Renal cortical epithelial cell (primary cell): ENCODE data around the gene ZNF57. TPM values are rescaled to one million over a fixed set of nuclear protein-coding genes. Genes with fewer than 3 reads are reported as not detected.

Experiments
- DNase-seq: peaks from one replicate; pipeline ENCODE4 v3.0.0-alpha.2; 2011; ENCODE audit warnings: low read depth
- total RNA-seq: library from RNA; depleted of rRNA; stranded (reverse); fragments of >200 nt; gene quantifications from 2 replicates; pipeline ENCODE4 v1.2.3, GENCODE V29; 2014

ZNF57 gene
- total RNA-seq, 1 donor from 2014 or later = 10.6 TPM

GRCh38 chr19:2952953-2953481 lies 52.3 kb downstream of the ZNF57 start:
- peak; percentile 82 for DNase-seq

- no peak for DNase-seq
Measured at GRCh38 chr19:2957160-2957559, 56.4 kb downstream of the ZNF57 start.

- DNase-seq = no peak
Measured at GRCh38 chr19:2960120-2960519, 59.4 kb downstream of the ZNF57 start.

GRCh38 chr19:2962018-2962670 lies 61.4 kb downstream of the ZNF57 start:
- peak; percentile 78 for DNase-seq

GRCh38 chr19:2963122-2963521 lies 62.4 kb downstream of the ZNF57 start:
- no peak for DNase-seq

GRCh38 chr19:2963631-2964030 lies 62.9 kb downstream of the ZNF57 start:
- peak; percentile 70 for DNase-seq

- no peak for DNase-seq
Measured at GRCh38 chr19:2964874-2965273, 64.1 kb downstream of the ZNF57 start.

GRCh38 chr19:2967972-2968371 lies 67.2 kb downstream of the ZNF57 start:
- DNase-seq = no peak

Other genes starting within 250 kb of the ZNF57 start
- gene GNG7, start 198.2 kb upstream of the ZNF57 start, total RNA-seq = 1.8 TPM in 1 of 2 replicates, not detected in the other
- gene DIRAS1, start 179.6 kb upstream of the ZNF57 start, total RNA-seq = 0.15 TPM in 1 of 2 replicates, not detected in the other
- gene SLC39A3, start 160.9 kb upstream of the ZNF57 start, total RNA-seq = 30.8 and 31.6 TPM in 2 replicates
- gene SGTA, start 117.7 kb upstream of the ZNF57 start, total RNA-seq = 34.4 and 47.2 TPM in 2 replicates
- 73.8 and 80.8 TPM in 2 replicates for gene THOP1, start 115.4 kb upstream of the ZNF57 start, total RNA-seq
- gene ZNF554, start 81.1 kb upstream of the ZNF57 start, total RNA-seq = 3.3 and 7.7 TPM in 2 replicates
- 8.7 and 18.3 TPM in 2 replicates for gene ZNF555, start 59.5 kb upstream of the ZNF57 start, total RNA-seq
- gene ZNF556, start 33.6 kb upstream of the ZNF57 start, total RNA-seq = 0.94 and 1.0 TPM in 2 replicates
- gene ZNF77, start 44.0 kb downstream of the ZNF57 start, total RNA-seq = 3.3 and 7.0 TPM in 2 replicates
- gene TLE6, start 76.6 kb downstream of the ZNF57 start, total RNA-seq = 0.69 and 1.6 TPM in 2 replicates
- 15.0 and 15.8 TPM in 2 replicates for gene TLE2, start 128.4 kb downstream of the ZNF57 start, total RNA-seq
- gene TLE5, start 161.6 kb downstream of the ZNF57 start, total RNA-seq = 83.2 and 170 TPM in 2 replicates
- gene GNA11, start 193.4 kb downstream of the ZNF57 start, total RNA-seq = 76.2 and 80.7 TPM in 2 replicates
- 2.1 TPM in 1 of 2 replicates, not detected in the other for gene GNA15, start 235.1 kb downstream of the ZNF57 start, total RNA-seq